Neural progenitor cell (in vitro differentiated cells): Measurements from ENCODE around the gene SUGCT.

Source experiments
- EZH2 ChIP-seq: fragments of 200-600 bp; sonication (generic); IDR thresholded peaks from 2 replicates; pipeline ENCODE4 v1.6.1; 2017; ENCODE audit warnings: antibody characterized with exemption, mild to moderate bottlenecking, moderate library complexity
- EZH2phosphoT487 ChIP-seq: fragments of 200-600 bp; sonication (generic); IDR thresholded peaks from 2 replicates; pipeline ENCODE4 v1.6.1; 2017; ENCODE audit warnings: antibody characterized with exemption
- TF ChIP-seq, protein P1 (sequence below): fragments of 200-600 bp; sonication (generic); IDR thresholded peaks from 2 replicates; pipeline ENCODE4 v1.5.1; 2017; ENCODE audit warnings: antibody characterized with exemption, mild to moderate bottlenecking

DNA sequence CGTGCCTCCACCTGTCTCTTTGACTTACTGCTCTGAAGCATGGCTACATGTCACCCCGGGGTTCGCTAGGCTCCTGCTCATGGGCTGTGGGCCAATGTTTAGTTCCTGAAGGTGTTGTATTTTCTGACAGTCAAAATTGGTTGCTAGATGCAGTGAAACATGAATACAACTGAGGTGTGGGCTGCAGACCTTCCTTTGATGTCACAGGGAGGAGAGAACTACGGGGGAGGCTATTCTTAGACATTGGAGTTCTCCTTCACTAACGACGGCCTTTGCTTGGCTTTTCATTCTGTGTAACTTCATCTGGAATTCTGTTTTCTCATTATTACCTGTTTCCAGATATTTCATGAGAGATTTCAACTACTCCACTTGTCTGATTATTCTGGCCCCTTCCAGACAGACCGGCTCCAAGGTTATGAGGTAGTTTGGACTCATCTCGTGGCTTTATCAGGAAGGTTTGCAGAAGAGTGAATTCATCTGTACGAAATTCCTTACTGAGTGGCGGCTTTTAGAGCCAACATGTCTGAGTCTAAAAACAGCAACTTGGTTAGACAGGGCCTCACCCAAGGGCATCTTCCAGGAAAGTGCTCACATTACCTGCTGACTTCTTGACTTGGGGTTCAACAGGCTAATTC, 774.7 kb downstream of the SUGCT start:
- TF ChIP-seq, protein P1, sequence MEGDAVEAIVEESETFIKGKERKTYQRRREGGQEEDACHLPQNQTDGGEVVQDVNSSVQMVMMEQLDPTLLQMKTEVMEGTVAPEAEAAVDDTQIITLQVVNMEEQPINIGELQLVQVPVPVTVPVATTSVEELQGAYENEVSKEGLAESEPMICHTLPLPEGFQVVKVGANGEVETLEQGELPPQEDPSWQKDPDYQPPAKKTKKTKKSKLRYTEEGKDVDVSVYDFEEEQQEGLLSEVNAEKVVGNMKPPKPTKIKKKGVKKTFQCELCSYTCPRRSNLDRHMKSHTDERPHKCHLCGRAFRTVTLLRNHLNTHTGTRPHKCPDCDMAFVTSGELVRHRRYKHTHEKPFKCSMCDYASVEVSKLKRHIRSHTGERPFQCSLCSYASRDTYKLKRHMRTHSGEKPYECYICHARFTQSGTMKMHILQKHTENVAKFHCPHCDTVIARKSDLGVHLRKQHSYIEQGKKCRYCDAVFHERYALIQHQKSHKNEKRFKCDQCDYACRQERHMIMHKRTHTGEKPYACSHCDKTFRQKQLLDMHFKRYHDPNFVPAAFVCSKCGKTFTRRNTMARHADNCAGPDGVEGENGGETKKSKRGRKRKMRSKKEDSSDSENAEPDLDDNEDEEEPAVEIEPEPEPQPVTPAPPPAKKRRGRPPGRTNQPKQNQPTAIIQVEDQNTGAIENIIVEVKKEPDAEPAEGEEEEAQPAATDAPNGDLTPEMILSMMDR, result no peak
- TF ChIP-seq EZH2, result no peak
- TF ChIP-seq EZH2phosphoT487, result no peak
